D721Med (cell line): ENCODE measurements around the gene PITPNB.

Experiments
- DNase-seq: peaks from one replicate; pipeline ENCODE4 v3.0.0; 2011; ENCODE audit warnings: low spot score; ENCODE audit not compliant: insufficient read length
- FAIRE-seq: peaks from 2 replicates; lab custom pipeline; 2011; peaks lifted over from hg19 to GRCh38; lab: Jason Lieb, UNC
- TF ChIP-seq, protein P1 (sequence below): IDR thresholded peaks from 2 replicates; pipeline ENCODE4 v1.5.1; 2012; ENCODE audit warnings: mild to moderate bottlenecking, control low read depth; ENCODE audit not compliant: insufficient read depth; ENCODE audit errors: missing control alignments

Gene PITPNB

DNA sequence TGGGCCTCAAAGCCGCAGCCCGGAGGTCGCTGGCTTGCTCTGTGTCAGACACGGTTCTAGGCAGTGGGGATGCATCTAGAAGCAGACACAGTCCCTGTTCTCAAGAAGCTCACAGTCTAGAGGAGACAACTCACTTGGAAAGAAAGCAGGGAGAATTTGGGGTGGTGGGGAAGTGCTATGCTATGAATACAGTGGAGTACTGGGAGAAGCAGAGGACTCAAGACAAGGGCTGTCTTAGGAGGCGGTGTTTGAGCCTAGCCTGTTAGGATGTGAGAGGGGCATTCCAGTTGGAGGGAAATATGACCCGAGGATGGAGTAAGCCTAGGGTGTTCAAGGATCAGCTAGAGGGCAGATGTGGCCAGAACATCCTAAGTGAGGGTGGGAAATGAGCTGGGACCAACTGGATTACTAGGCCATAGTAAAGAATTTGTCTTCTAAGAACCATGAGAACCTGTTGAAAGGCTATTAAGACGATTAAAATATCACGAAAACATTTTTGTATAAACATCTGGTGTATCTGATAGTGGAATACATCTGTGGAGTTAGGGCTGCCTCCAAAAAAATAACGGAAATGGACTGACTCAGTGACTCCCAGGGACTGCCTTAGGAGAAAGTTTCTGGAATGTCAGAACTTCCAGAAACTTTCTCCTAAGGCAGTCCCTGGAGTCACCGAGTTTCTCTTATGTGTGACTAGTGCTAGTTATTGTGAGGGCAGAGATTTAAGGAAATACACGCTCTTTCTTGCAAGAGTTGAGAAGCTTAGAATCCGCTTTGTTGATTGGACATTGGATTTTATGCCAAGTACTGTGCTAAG is 1.1 kb upstream of the PITPNB start:
- no peak for FAIRE-seq
- TF ChIP-seq, protein P1, sequence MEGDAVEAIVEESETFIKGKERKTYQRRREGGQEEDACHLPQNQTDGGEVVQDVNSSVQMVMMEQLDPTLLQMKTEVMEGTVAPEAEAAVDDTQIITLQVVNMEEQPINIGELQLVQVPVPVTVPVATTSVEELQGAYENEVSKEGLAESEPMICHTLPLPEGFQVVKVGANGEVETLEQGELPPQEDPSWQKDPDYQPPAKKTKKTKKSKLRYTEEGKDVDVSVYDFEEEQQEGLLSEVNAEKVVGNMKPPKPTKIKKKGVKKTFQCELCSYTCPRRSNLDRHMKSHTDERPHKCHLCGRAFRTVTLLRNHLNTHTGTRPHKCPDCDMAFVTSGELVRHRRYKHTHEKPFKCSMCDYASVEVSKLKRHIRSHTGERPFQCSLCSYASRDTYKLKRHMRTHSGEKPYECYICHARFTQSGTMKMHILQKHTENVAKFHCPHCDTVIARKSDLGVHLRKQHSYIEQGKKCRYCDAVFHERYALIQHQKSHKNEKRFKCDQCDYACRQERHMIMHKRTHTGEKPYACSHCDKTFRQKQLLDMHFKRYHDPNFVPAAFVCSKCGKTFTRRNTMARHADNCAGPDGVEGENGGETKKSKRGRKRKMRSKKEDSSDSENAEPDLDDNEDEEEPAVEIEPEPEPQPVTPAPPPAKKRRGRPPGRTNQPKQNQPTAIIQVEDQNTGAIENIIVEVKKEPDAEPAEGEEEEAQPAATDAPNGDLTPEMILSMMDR: no peak
- DNase-seq: no peak

DNA sequence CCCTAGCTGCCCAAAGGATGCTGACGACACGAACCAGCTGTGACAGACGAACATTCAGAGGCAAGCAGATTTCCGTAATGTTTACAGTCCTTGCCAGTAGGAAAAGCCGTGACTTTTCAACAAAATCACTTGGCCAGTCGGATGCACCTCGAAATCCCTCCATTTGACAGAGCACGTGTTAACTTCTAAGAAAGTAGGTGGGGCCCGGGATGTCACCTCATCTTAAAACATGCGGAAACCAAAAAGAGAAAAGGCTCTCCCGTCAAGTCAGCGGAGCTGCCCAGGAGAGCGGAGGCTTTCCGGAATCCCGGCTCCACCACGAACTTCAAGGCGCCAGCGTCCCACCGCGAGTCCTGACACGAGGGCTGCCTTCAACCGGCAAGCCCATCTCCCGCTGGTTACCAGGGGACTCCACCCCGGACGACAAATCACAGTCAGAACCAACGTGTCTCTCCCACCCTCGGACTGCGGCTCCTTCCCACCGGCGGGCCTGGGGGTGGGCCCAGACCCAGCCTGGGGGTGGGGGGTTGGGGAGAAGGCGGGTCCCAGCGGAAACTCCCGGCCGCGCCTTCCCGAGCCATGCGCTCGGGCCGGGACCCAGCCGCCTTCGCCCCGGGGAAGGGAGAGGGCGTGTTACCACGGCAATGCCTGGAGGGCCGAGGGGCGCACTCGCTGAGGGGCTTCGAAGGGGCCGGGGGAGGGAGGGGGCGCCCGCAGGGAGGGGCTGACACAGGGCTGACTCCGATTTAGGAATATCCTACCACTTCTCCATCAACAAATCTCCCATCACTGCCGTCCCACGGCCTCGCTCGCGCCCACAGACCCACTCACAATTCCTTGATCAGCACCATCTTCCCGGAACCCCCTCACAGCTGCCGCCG is 475 bp downstream of the PITPNB start:
- no peak for FAIRE-seq
- DNase-seq: no peak
- TF ChIP-seq, protein P1: no peak

DNA sequence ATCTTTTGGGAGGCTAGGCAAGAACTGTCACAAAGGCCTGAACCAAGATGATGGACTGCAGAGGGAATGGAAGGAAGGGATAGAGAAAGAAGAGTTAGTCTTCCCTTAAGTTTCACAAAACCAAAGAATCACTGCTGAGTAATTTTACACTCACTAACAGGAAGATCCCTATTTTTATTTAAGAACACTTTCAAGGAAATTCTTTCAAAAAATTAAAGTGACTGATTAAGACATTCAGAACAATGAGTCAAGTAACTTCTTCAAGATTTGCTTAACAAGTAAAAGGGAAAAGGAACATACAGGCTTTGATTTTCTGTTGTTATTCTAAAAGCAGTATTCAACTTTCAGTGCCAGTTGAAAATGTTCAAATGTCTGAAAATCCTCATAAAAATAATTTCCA is 3.1 kb downstream of the PITPNB start:
- FAIRE-seq: no peak
- TF ChIP-seq, protein P1: no peak
- DNase-seq: no peak

DNA sequence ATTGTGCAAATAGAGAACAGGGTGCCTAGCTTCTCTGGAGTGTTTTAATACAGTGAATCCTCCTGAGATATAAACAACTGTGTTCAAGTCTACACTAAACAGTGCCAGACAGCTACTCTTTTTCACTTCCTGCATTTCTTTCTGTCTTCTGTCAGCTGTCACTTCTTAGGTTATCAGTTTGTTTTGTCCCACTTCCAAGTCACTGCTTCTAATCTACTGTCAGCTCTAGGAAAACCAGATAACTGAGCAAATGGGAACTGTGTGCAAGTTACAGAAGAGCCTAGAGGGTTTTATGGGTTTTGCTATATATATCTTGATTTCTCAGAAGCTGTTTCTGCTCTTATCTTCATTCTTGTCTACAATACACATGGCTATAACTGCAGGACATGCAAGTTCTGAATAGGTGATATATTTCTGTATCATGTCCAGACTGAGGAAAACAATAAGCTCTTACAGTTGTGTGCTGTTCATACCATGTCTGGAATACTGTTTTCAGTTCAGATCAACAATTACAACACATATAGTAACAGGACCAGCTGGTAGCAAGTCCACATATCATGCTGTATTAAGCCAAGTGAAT is 5.8 kb downstream of the PITPNB start:
- TF ChIP-seq, protein P1: no peak
- FAIRE-seq: no peak
- DNase-seq: no peak

DNA sequence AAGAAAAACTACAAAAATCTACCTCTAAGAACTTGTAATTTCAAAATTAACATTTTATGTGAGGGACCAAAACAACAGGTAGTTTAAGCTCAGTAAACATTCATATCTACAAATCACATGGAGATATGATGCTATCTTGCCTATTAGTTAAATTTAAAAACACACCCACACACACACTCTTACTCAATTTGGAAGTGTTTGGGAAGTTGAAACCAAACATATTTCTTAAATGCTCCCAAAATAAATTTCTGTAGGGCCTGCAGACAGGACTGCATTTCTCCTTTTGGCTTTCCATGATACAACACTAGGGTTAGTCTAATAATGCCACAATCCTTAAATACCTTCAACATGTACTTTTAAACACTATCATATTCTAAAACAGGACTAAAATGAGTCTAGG is 7.0 kb downstream of the PITPNB start:
- FAIRE-seq: no peak
- TF ChIP-seq, protein P1: no peak

DNA sequence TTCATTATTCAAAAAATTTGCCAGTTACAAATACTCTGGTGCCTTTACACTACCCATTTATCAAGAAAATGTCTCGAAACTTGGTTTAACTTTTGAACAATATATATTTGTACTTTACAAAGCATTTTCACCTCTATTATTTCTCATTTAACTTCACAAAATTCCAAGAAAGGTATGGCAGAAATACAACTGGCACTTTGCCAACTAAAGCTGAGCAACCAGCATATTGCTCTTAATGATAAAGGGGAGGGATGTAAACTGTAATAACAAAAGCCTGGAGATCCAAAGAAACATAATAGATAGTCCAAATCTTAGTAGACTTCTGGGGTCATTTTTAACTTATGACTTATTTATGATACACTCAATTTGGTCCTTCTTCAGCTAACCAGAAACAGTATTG is 7.7 kb downstream of the PITPNB start:
- no peak for DNase-seq
- no peak for FAIRE-seq

More for the DNA sequence above, 7.0 kb downstream of the PITPNB start:
- no peak for DNase-seq

More for the DNA sequence above, 7.7 kb downstream of the PITPNB start:
- TF ChIP-seq, protein P1: no peak
